ENCODE results near the gene KIF13A.

Gene KIF13A

DNA sequence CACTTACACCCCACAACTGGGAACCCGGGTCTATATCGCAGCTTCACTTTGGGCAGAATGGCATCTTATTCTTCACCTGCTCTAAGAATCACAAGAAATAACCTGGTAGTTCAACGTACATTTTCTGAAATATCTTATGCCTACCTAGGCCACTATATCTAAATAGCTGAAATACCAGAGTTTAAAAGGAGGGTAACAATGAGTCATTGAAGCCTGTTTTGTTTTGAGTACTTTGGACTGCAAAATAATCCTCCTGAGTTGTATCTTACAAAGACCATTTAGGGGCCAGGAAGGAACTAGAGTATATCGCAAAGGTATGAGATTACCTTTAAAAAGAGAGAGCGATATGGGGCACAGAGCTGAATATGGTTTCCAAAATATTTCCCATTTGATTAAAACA lies 184.0 kb downstream of the KIF13A start:
- no peak overlapping the region for H3K4me3 Mint-ChIP-seq
- no peak overlapping the region for H3K27ac Mint-ChIP-seq

GRCh38 chr6:17798477-17799154 lies 188.8 kb downstream of the KIF13A start:
- Mint-ChIP-seq H3K36me3 (ENCODE audit: low read depth) (peaks cover 77% of the 10 kb centered on the region), H3K4me1 (no peaks in the 10 kb centered on the region), H3K27ac (no peak overlapping the region)

More for the DNA sequence above, 184.0 kb downstream of the KIF13A start:
- TF ChIP-seq, protein P1, sequence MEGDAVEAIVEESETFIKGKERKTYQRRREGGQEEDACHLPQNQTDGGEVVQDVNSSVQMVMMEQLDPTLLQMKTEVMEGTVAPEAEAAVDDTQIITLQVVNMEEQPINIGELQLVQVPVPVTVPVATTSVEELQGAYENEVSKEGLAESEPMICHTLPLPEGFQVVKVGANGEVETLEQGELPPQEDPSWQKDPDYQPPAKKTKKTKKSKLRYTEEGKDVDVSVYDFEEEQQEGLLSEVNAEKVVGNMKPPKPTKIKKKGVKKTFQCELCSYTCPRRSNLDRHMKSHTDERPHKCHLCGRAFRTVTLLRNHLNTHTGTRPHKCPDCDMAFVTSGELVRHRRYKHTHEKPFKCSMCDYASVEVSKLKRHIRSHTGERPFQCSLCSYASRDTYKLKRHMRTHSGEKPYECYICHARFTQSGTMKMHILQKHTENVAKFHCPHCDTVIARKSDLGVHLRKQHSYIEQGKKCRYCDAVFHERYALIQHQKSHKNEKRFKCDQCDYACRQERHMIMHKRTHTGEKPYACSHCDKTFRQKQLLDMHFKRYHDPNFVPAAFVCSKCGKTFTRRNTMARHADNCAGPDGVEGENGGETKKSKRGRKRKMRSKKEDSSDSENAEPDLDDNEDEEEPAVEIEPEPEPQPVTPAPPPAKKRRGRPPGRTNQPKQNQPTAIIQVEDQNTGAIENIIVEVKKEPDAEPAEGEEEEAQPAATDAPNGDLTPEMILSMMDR (IDR thresholded peaks at IDR 0.05; ENCODE audit: unreplicated experiment in 3 of 3): no peak
- Mint-ChIP-seq H3K27me3 (ENCODE audit: low read depth) (no peaks in the 10 kb centered on the region), H3K4me1 (no peaks in the 10 kb centered on the region), H3K36me3 (ENCODE audit: low read depth) (peaks cover 75% of the 10 kb centered on the region), H3K9me3 (peaks cover 5% of the 10 kb centered on the region)

DNA sequence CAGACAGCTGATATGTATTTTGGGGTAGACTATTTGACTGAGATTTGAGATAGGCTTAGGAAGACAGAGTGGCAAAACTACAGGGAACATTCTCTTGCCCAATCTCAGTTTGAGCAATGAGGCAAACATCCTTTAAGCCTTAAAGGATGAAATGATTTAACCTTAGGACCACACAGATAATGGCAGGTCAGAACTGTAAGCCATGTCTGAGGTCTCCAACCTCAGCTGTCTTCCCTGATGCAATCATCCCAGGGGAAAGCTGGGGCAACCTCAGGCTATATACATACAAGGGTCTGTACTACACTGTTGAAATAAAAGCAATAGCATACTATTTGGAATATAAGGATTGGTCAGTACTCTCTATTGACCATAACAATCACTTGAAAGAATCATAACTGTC lies 196.9 kb downstream of the KIF13A start:
- TF ChIP-seq, protein P1 (IDR thresholded peaks at IDR 0.05; ENCODE audit: unreplicated experiment in 3 of 3): no peak
- Mint-ChIP-seq H3K27me3 (ENCODE audit: low read depth) (no peaks in the 10 kb centered on the region), H3K4me1 (peaks cover 6% of the 10 kb centered on the region), H3K4me3 (no peak overlapping the region), H3K27ac (no peak overlapping the region), H3K36me3 (ENCODE audit: low read depth) (peaks cover 54% of the 10 kb centered on the region), H3K9me3 (no peaks in the 10 kb centered on the region)

More at GRCh38 chr6:17798477-17799154, 188.8 kb downstream of the KIF13A start:
- Mint-ChIP-seq H3K4me3 (no peak overlapping the region), H3K9me3 (no peaks in the 10 kb centered on the region), H3K27me3 (ENCODE audit: low read depth) (no peaks in the 10 kb centered on the region)
- TF ChIP-seq, protein P1 (IDR thresholded peaks at IDR 0.05; ENCODE audit: unreplicated experiment in 3 of 3): no peak

GRCh38 chr6:17785094-17785787 lies 202.2 kb downstream of the KIF13A start:
- peaks cover 61% of the 10 kb centered on the region for H3K36me3 Mint-ChIP-seq (ENCODE audit: low read depth)
- H3K9me3 Mint-ChIP-seq: no peaks in the 10 kb centered on the region
- TF ChIP-seq, protein P1 (IDR thresholded peaks at IDR 0.05; ENCODE audit: unreplicated experiment in 3 of 3): no peak
- H3K27ac Mint-ChIP-seq: no peak overlapping the region
- H3K4me1 Mint-ChIP-seq: peaks cover 11% of the 10 kb centered on the region
- H3K27me3 Mint-ChIP-seq (ENCODE audit: low read depth): no peaks in the 10 kb centered on the region
- no peak overlapping the region for H3K4me3 Mint-ChIP-seq

GRCh38 chr6:17780061-17780460 lies 207.4 kb downstream of the KIF13A start:
- TF ChIP-seq, protein P1 (IDR thresholded peaks at IDR 0.05; ENCODE audit: unreplicated experiment in 3 of 3): no peak
- H3K4me1 Mint-ChIP-seq: peaks cover 7% of the 10 kb centered on the region
- H3K27ac Mint-ChIP-seq: no peak overlapping the region
- H3K27me3 Mint-ChIP-seq (ENCODE audit: low read depth): no peaks in the 10 kb centered on the region
- no peaks in the 10 kb centered on the region for H3K9me3 Mint-ChIP-seq
- no peak overlapping the region for H3K4me3 Mint-ChIP-seq
- peaks cover 59% of the 10 kb centered on the region for H3K36me3 Mint-ChIP-seq (ENCODE audit: low read depth)

Measured in nephron (organoid).